GM19238 (cell line): ENCODE results near the gene ELMOD2.
"Not testable (repeated sequence)": the region's sequence is repeated elsewhere in the genome, so short reads cannot be mapped to it uniquely, and the experiment has no call there.

Experiments used
- DNase-seq: peaks from one replicate; pipeline ENCODE4 v3.0.0; 2011; ENCODE audit warnings: low spot score; ENCODE audit not compliant: insufficient read length

ELMOD2 gene

GRCh38 chr4:140523857-140524742 lies at the start of gene ELMOD2:
ELMOD2 (plus strand) TSS chr4:140524168; CDS start chr4:140525429, 1,261 bp downstream.
- DNase-seq: peak; percentile 96

GRCh38 chr4:140483445-140483844 lies 40.5 kb upstream of the ELMOD2 start:
- no peak for DNase-seq

GRCh38 chr4:140485939-140486338 lies 38.0 kb upstream of the ELMOD2 start:
- no peak for DNase-seq

GRCh38 chr4:140497405-140497746 lies 26.6 kb upstream of the ELMOD2 start:
- no peak for DNase-seq

- no peak for DNase-seq
Observed at GRCh38 chr4:140497747-140498636, 26.0 kb upstream of the ELMOD2 start, which contains the start of gene MGAT4D. MGAT4D (minus strand) TSS chr4:140498293; CDS start chr4:140498222, 71 bp downstream.

- no peak for DNase-seq
Observed at GRCh38 chr4:140499391-140499790, 24.6 kb upstream of the ELMOD2 start.

GRCh38 chr4:140504261-140504660 lies 19.7 kb upstream of the ELMOD2 start:
- no peak for DNase-seq

GRCh38 chr4:140513765-140514164 lies 10.2 kb upstream of the ELMOD2 start:
- DNase-seq: not testable (repeated sequence)

GRCh38 chr4:140515423-140515822 lies 8.5 kb upstream of the ELMOD2 start:
- DNase-seq: no peak

- DNase-seq: no peak
Observed at GRCh38 chr4:140523370-140523856, 555 bp upstream of the ELMOD2 start.

- DNase-seq: no peak
Observed at GRCh38 chr4:140529434-140529833, 5.5 kb downstream of the ELMOD2 start.

GRCh38 chr4:140533951-140534480 lies 10.0 kb downstream of the ELMOD2 start:
- no peak for DNase-seq

- peak; percentile 27 for DNase-seq
Observed at GRCh38 chr4:140556372-140557085, 32.6 kb downstream of the ELMOD2 start.

- no peak for DNase-seq
Observed at GRCh38 chr4:140557831-140558435, 34.0 kb downstream of the ELMOD2 start.

- no peak for DNase-seq
Observed at GRCh38 chr4:140559696-140560095, 35.7 kb downstream of the ELMOD2 start.

- no peak for DNase-seq
Observed at GRCh38 chr4:140568507-140569306, 44.7 kb downstream of the ELMOD2 start, which contains the start of gene UCP1. UCP1 (minus strand) TSS chr4:140568961; CDS start chr4:140568729, 232 bp downstream.

- no peak for DNase-seq
Observed at GRCh38 chr4:140569307-140569638, 45.3 kb downstream of the ELMOD2 start.

- DNase-seq: no peak
Observed at GRCh38 chr4:140571620-140572019, 47.7 kb downstream of the ELMOD2 start.

- DNase-seq: no peak
Observed at GRCh38 chr4:140575489-140575888, 51.5 kb downstream of the ELMOD2 start.

GRCh38 chr4:140579278-140579677 lies 55.3 kb downstream of the ELMOD2 start:
- DNase-seq: no peak
